NT2/D1 (cell line): ENCODE data around the gene PHEX.

Source experiments
- DNase-seq: peaks from one replicate; pipeline ENCODE4 v3.0.0-alpha.2; 2011; ENCODE audit warnings: low read depth, low spot score
- H3K27me3 ChIP-seq: 2 replicates; pipeline ENCODE4 v1.6.0; 2011; ENCODE audit warnings: mild to moderate bottlenecking; ENCODE audit not compliant: insufficient read length, insufficient read depth
- H3K36me3 ChIP-seq: 2 replicates; pipeline ENCODE4 v1.6.1; 2011; ENCODE audit warnings: mild to moderate bottlenecking, low read length, mixed read lengths; ENCODE audit not compliant: insufficient read depth, insufficient read length
- H3K4me1 ChIP-seq: 2 replicates; pipeline ENCODE4 v1.5.1; 2011; ENCODE audit not compliant: insufficient read depth, insufficient read length
- H3K4me3 ChIP-seq: 2 replicates; pipeline ENCODE4 v1.5.1; 2011; ENCODE audit warnings: low read depth; ENCODE audit not compliant: insufficient read length
- H3K9ac ChIP-seq: 2 replicates; pipeline ENCODE4 v1.6.0; 2011; ENCODE audit warnings: low read depth; ENCODE audit not compliant: insufficient read length
- H3K9me3 ChIP-seq: 2 replicates; pipeline ENCODE4 v1.5.1; 2011; ENCODE audit warnings: mild to moderate bottlenecking, low read length; ENCODE audit not compliant: insufficient read depth
- SUZ12 ChIP-seq: IDR thresholded peaks from 2 replicates; pipeline ENCODE4 v1.6.1; 2011; ENCODE audit not compliant: insufficient read length, insufficient read depth; ENCODE audit errors: extremely low read depth
- YY1 ChIP-seq: IDR thresholded peaks from 2 replicates; pipeline ENCODE4 v1.6.1; 2011; ENCODE audit not compliant: insufficient read length, insufficient read depth
- ZNF274 ChIP-seq: IDR thresholded peaks from 2 replicates; pipeline ENCODE4 v1.6.1; 2011; ENCODE audit warnings: mild to moderate bottlenecking, low read depth, low read length

PHEX gene

GRCh38 chrX:22147214-22147613, 115.1 kb downstream of the PHEX start:
- no peaks in the 10 kb centered on the region for H3K36me3 ChIP-seq
- H3K4me3 ChIP-seq = no peak overlapping the region
- DNase-seq = no peak
- H3K27me3 ChIP-seq = no peaks in the 10 kb centered on the region
- H3K9ac ChIP-seq = no peak overlapping the region
- H3K4me1 ChIP-seq = no peaks in the 10 kb centered on the region
- TF ChIP-seq YY1 = no peak
- no peak for TF ChIP-seq ZNF274
- TF ChIP-seq SUZ12 = no peak
- H3K9me3 ChIP-seq = peaks cover 7% of the 10 kb centered on the region; the same call in 1 of the 2 replicates

GRCh38 chrX:22147942-22148341, 115.8 kb downstream of the PHEX start:
- no peak for DNase-seq
- peaks cover 7% of the 10 kb centered on the region; the same call in 1 of the 2 replicates for H3K9me3 ChIP-seq
- no peak overlapping the region for H3K4me3 ChIP-seq
- no peak overlapping the region for H3K9ac ChIP-seq
- H3K4me1 ChIP-seq = no peaks in the 10 kb centered on the region
- TF ChIP-seq SUZ12 (no peak), YY1 (no peak), ZNF274 (no peak)
- no peaks in the 10 kb centered on the region for H3K27me3 ChIP-seq
- H3K36me3 ChIP-seq = no peaks in the 10 kb centered on the region

- Histone ChIP-seq H3K9ac (no peak overlapping the region), H3K4me3 (no peak overlapping the region), H3K4me1 (no peaks in the 10 kb centered on the region), H3K27me3 (no peaks in the 10 kb centered on the region), H3K9me3 (peaks cover 7% of the 10 kb centered on the region; the same call in 1 of the 2 replicates), H3K36me3 (no peaks in the 10 kb centered on the region)
- TF ChIP-seq ZNF274 (no peak), SUZ12 (no peak), YY1 (no peak)
- no peak for DNase-seq
Observed at GRCh38 chrX:22148565-22148964, 116.4 kb downstream of the PHEX start.

DNA sequence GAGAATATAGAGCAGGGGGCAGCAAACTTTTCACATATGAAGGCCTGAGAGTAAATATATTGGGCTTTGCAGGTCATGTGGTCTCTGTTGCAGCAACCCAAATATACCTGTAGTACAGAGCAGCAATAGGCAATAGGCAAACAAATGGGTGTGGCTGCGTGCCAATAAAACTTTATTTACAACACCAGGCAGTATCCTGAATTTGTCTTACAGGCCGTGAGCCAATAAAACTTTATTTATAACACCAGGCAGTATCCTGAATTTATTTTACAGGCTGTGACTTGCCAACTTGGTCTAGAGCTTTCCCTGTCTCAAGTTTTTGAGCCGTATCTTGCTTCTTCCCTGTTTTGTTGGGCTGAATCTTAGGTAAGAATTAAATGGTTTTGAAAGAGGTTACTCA, 118.2 kb downstream of the PHEX start:
- H3K36me3 ChIP-seq = no peaks in the 10 kb centered on the region
- no peak overlapping the region for H3K4me3 ChIP-seq
- H3K9ac ChIP-seq = no peak overlapping the region
- no peaks in the 10 kb centered on the region for H3K4me1 ChIP-seq
- DNase-seq = no peak
- TF ChIP-seq ZNF274 = no peak
- TF ChIP-seq YY1 = no peak
- TF ChIP-seq SUZ12 = no peak
- H3K9me3 ChIP-seq = peaks cover 7% of the 10 kb centered on the region; the same call in 1 of the 2 replicates
- no peaks in the 10 kb centered on the region for H3K27me3 ChIP-seq

- Histone ChIP-seq H3K9ac (no peak overlapping the region), H3K9me3 (no peaks in the 10 kb centered on the region), H3K4me3 (no peak overlapping the region), H3K27me3 (no peaks in the 10 kb centered on the region), H3K4me1 (no peaks in the 10 kb centered on the region), H3K36me3 (no peaks in the 10 kb centered on the region)
- no peak for DNase-seq
- no peak for TF ChIP-seq ZNF274
Observed at GRCh38 chrX:22155126-22155525, 123.0 kb downstream of the PHEX start.

DNA sequence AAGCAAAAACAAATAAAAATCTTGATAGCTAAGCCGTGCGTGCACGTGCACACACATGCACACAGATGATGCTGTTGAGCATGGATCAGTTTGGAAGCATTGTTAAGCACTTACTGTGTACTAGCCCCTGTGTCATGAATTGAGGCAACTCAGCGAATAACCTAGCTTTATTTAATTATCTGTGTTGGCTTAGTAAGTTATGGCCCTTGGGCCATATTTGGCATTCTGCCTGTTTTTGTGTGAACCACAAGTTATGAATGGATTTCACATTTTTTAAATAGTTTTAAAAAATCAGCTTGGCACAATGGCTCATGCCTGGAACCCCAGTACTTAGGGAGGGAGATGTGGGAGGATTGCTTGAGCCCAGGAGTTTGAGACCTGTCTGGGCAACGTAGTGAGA, 126.9 kb downstream of the PHEX start:
- TF ChIP-seq SUZ12 (no peak), YY1 (no peak), ZNF274 (no peak)

DNA sequence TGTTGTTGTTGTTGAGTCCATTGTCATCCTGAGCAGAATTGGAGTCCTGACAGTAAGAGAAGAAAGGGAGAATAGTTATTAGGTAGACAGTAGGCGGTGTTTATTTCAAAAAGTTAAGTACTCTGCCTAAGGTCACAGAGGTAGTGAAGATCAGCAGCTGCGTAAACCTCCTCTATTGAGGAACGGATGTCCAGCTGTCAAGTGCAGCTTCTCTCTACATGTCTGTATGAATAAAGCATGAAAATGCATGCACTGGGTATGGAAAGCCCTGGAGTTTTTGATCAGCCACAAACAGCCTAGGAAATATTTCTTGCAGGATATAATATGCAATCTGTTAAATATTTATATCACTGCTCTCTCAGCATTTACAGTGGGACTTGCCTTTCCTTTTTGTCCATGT, 131.2 kb downstream of the PHEX start:
- Histone ChIP-seq H3K4me3 (no peak overlapping the region), H3K36me3 (no peaks in the 10 kb centered on the region), H3K9me3 (no peaks in the 10 kb centered on the region), H3K9ac (no peak overlapping the region), H3K4me1 (no peaks in the 10 kb centered on the region), H3K27me3 (no peaks in the 10 kb centered on the region)
- TF ChIP-seq YY1 (no peak), ZNF274 (no peak), SUZ12 (no peak)
- no peak for DNase-seq

More for the DNA sequence above, 126.9 kb downstream of the PHEX start:
- no peak for DNase-seq
- H3K9me3 ChIP-seq = no peaks in the 10 kb centered on the region
- H3K4me3 ChIP-seq = no peak overlapping the region
- no peaks in the 10 kb centered on the region for H3K36me3 ChIP-seq
- H3K4me1 ChIP-seq = no peaks in the 10 kb centered on the region
- H3K9ac ChIP-seq = no peak overlapping the region
- no peaks in the 10 kb centered on the region for H3K27me3 ChIP-seq
